ENCODE measurements around the gene TJP3.

GRCh38 chr19:3698974-3699740 lies 9.0 kb upstream of the TJP3 start:
- TF ChIP-seq, protein P1, sequence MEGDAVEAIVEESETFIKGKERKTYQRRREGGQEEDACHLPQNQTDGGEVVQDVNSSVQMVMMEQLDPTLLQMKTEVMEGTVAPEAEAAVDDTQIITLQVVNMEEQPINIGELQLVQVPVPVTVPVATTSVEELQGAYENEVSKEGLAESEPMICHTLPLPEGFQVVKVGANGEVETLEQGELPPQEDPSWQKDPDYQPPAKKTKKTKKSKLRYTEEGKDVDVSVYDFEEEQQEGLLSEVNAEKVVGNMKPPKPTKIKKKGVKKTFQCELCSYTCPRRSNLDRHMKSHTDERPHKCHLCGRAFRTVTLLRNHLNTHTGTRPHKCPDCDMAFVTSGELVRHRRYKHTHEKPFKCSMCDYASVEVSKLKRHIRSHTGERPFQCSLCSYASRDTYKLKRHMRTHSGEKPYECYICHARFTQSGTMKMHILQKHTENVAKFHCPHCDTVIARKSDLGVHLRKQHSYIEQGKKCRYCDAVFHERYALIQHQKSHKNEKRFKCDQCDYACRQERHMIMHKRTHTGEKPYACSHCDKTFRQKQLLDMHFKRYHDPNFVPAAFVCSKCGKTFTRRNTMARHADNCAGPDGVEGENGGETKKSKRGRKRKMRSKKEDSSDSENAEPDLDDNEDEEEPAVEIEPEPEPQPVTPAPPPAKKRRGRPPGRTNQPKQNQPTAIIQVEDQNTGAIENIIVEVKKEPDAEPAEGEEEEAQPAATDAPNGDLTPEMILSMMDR (IDR thresholded peaks at IDR 0.05), result no peak
- no peak for TF ChIP-seq POLR2A (IDR thresholded peaks at IDR 0.05)
